ENCODE results near the gene NELFA.

GRCh38 chr4:2049381-2049780, 40.6 kb upstream of the NELFA start:
- TF ChIP-seq CTCF (IDR thresholded peaks at IDR 0.05) (no peak), POLR2A (IDR thresholded peaks at IDR 0.05) (no peak)

All from right lobe of liver (tissue), 4 donors.